Endothelial cell of umbilical vein (primary cell): ENCODE measurements around the gene GBX2. TPM values are rescaled to one million over a fixed set of nuclear protein-coding genes. Genes with fewer than 3 reads are reported as not detected.

ENCODE experiments used
- BruUV-seq: library from RNA; stranded (reverse); fragments of 400-500 nt; replicated peaks from 2 replicates; lab custom pipeline; 2021; lab: Mats Ljungman, UMichigan
- CTCF ChIA-PET: fragments of 300-600, 350-600 bp; sonication (Branson Sonifier 250); formaldehyde crosslinking; loops from one replicate; lab custom pipeline; 2021; ENCODE audit warnings: antibody characterized with exemption, inconsistent platforms; lab: Charles Lee
- POLR2A ChIA-PET: fragments of 300-600, 350-600 bp; sonication (Branson Sonifier 250); formaldehyde crosslinking; loops from one replicate; lab custom pipeline; 2021; ENCODE audit warnings: antibody characterized with exemption, inconsistent platforms; lab: Charles Lee
- DNase-seq: peaks from one replicate; pipeline ENCODE4 v3.0.0-alpha.2; 2011; ENCODE audit warnings: low read depth, low spot score
- FAIRE-seq: peaks from 2 replicates; lab custom pipeline; 2011; peaks lifted over from hg19 to GRCh38; lab: Jason Lieb, UNC
- H2AFZ ChIP-seq: 2 replicates; pipeline ENCODE4 v1.6.0; 2012; ENCODE audit warnings: low read depth, low read length, control low read depth, inconsistent platforms
- H3K27ac ChIP-seq: 2 replicates; pipeline ENCODE4 v1.5.1; 2011; ENCODE audit warnings: low read depth, mild to moderate bottlenecking, control low read depth, low read length, moderate library complexity; ENCODE audit not compliant: insufficient read depth
- H3K27me3 ChIP-seq, 2 experiments: 2 replicates each; pipeline versions ENCODE4 v1.6.0 to v1.6.1; 2011; ENCODE audit warnings: low read length in 2 of 2, mixed read lengths in 1 of 2; ENCODE audit not compliant: control insufficient read depth in 2 of 2, insufficient read depth in 2 of 2
- H3K36me3 ChIP-seq, 2 experiments: 2 replicates in 1 of 2; 3 replicates in 1 of 2; pipeline ENCODE4 v1.5.1; 2011; ENCODE audit warnings: low read length in 2 of 2, mild to moderate bottlenecking in 1 of 2, moderate library complexity in 1 of 2; ENCODE audit not compliant: control insufficient read depth in 2 of 2, insufficient read depth in 2 of 2; ENCODE audit errors: extremely low read depth in 1 of 2
- H3K4me1 ChIP-seq: 3 replicates; pipeline ENCODE4 v1.5.1; 2011; ENCODE audit warnings: mild to moderate bottlenecking, low read length; ENCODE audit not compliant: control insufficient read depth, insufficient read depth; ENCODE audit errors: extremely low read depth
- H3K4me2 ChIP-seq: 2 replicates; pipeline ENCODE4 v1.6.1; 2011; ENCODE audit warnings: low read length, control low read depth, mixed read lengths; ENCODE audit not compliant: insufficient read depth
- H3K4me3 ChIP-seq, 3 experiments: fragments of 200-600 bp in 1 of 3; sonication (generic), shearing (Covaris generic) in 1 of 3; replicated peaks in 1 of 3; 2 replicates each; pipeline ENCODE4 v1.5.1; 2011 to 2016; ENCODE audit warnings: control low read depth in 3 of 3, low read length in 3 of 3, mild to moderate bottlenecking in 2 of 3, inconsistent platforms in 1 of 3, low read depth in 1 of 3, moderate library complexity in 1 of 3; ENCODE audit not compliant: insufficient read depth in 1 of 3
- H3K79me2 ChIP-seq: 2 replicates; pipeline ENCODE4 v1.6.0; 2012; ENCODE audit warnings: low read length, inconsistent platforms; ENCODE audit not compliant: control insufficient read depth, insufficient read depth
- H3K9ac ChIP-seq: replicated peaks from 2 replicates; pipeline ENCODE3; 2011; ENCODE audit warnings: low read length, control low read depth; ENCODE audit not compliant: insufficient read depth; ENCODE audit errors: extremely low read depth
- H3K9me1 ChIP-seq: replicated peaks from 3 replicates; pipeline ENCODE4 v1.6.0; 2011; ENCODE audit warnings: mild to moderate bottlenecking, low read length; ENCODE audit not compliant: control insufficient read depth, insufficient read depth; ENCODE audit errors: extremely low read depth
- H3K9me3 ChIP-seq: replicated peaks from 2 replicates; pipeline ENCODE4 v1.5.1; 2012; ENCODE audit warnings: low read length, inconsistent platforms; ENCODE audit not compliant: control insufficient read depth, insufficient read depth
- H4K20me1 ChIP-seq: replicated peaks from 2 replicates; pipeline ENCODE3; 2011; ENCODE audit warnings: mild to moderate bottlenecking, low read length; ENCODE audit not compliant: control insufficient read depth, insufficient read depth; ENCODE audit errors: extremely low read depth
- CTCF ChIP-seq, 2 donors: IDR thresholded peaks; 1 replicate in 1 of 2; 2 replicates in 1 of 2; pipeline ENCODE4 v1.5.1; 2011; ENCODE audit warnings: low read length in 2 of 2, mild to moderate bottlenecking in 2 of 2, moderate library complexity in 2 of 2, control low read depth in 1 of 2, inconsistent platforms in 1 of 2, low read depth in 1 of 2; ENCODE audit not compliant: insufficient read depth in 1 of 2; ENCODE audit errors: extremely low read depth in 1 of 2
- EZH2 ChIP-seq: IDR thresholded peaks from 2 replicates; pipeline ENCODE4 v1.6.1; 2012; ENCODE audit warnings: borderline replicate concordance, low read depth, mild to moderate bottlenecking, moderate library complexity, low read length, inconsistent platforms; ENCODE audit not compliant: severe bottlenecking
- FOS ChIP-seq: IDR thresholded peaks from 2 replicates; pipeline ENCODE4 v1.6.1; 2011; ENCODE audit warnings: mild to moderate bottlenecking, low read length, moderate library complexity, borderline replicate concordance; ENCODE audit not compliant: insufficient read depth
- GATA2 ChIP-seq: IDR thresholded peaks from 2 replicates; pipeline ENCODE4 v1.7.0; 2011; ENCODE audit warnings: low read depth, mild to moderate bottlenecking, moderate library complexity, mixed read lengths, low read length; ENCODE audit not compliant: insufficient read length, insufficient read depth
- JUN ChIP-seq: IDR thresholded peaks from 2 replicates; pipeline ENCODE4 v1.6.1; 2011; ENCODE audit warnings: borderline replicate concordance, low read depth; ENCODE audit not compliant: insufficient read length, insufficient read depth
- MYC ChIP-seq: IDR thresholded peaks from one replicate; pipeline ENCODE4 v1.6.1; 2011; ENCODE audit warnings: mild to moderate bottlenecking, low read depth, low read length
- POLR2A ChIP-seq: IDR thresholded peaks from 2 replicates; pipeline ENCODE4 v1.6.1; 2012; ENCODE audit warnings: low read depth, mild to moderate bottlenecking, control low read depth, low read length
- POLR2AphosphoS5 ChIP-seq: IDR thresholded peaks from 2 replicates; pipeline ENCODE4 v1.6.1; 2012; ENCODE audit warnings: low read depth, mild to moderate bottlenecking, control low read depth, low read length, moderate library complexity; ENCODE audit not compliant: insufficient read depth
- dilution Hi-C: fragments of 300-500 bp; cut with MboI; formaldehyde crosslinking; loops from one replicate; pipeline ENCODE4 v1.15.0; 2019; ENCODE audit warnings: low sequenced_read_pairs; ENCODE audit not compliant: extremely low pct_ligation_motif_present
- intact Hi-C: fragments of 100-400 bp; cut with micrococcal nuclease; formaldehyde crosslinking; loops from one replicate; pipeline ENCODE4 v1.10.0; 2022
- polyA plus RNA-seq, 4 experiments: library from polyadenylated mRNA; depleted of rRNA in 3 of 4; stranded (reverse) in 3 of 4; unstranded in 1 of 4; fragments of >200 nt; gene quantifications; 2 replicates each; pipeline versions ENCODE4 v1.2.1 to v1.2.3, GENCODE V29; 2011 to 2012; ENCODE audit warnings: missing spikeins in 1 of 4
- total RNA-seq: library from RNA; stranded (reverse); gene quantifications from 2 replicates; pipeline ENCODE4 v1.2.3, GENCODE V29; 2021
- TF ChIP-seq, protein P1 (sequence below): IDR thresholded peaks from 2 replicates; pipeline ENCODE4 v1.6.1; 2011; ENCODE audit not compliant: insufficient read depth, insufficient read length

GBX2 gene
- total and polyA plus RNA-seq, 2 donors (not counting 3 experiments of a cell fraction or from before 2014, with no cell fraction given) = 3.0 to 3.6 TPM

GRCh38 chr2:236195726-236196125, 27.5 kb upstream of the GBX2 start:
- Histone ChIP-seq H3K9me3 (no peaks in the 10 kb centered on the region), H3K9ac (no peak overlapping the region), H3K4me3 (no peak overlapping the region), H3K4me1 (no peaks in the 10 kb centered on the region), H3K27ac (no peak overlapping the region), H3K36me3 (no peaks in the 10 kb centered on the region), H3K9me1 (no peaks in the 10 kb centered on the region), H4K20me1 (no peaks in the 10 kb centered on the region), H3K4me2 (no peak overlapping the region), H3K79me2 (no peaks in the 10 kb centered on the region), H3K27me3 (no peaks in the 10 kb centered on the region), H2AFZ (no peak overlapping the region)
- POLR2A ChIA-PET = interaction anchor here (0.6 kb wide), 1 partner anchor 430 kb away, joined by 3 read pairs; no protein-coding TSS in a partner anchor
- TF ChIP-seq POLR2AphosphoS5 (no peak), FOS (no peak), EZH2 (no peak), POLR2A (no peak), CTCF (IDR thresholded peaks at IDR 0.05; ENCODE audit: extremely low read depth in 1 of 2, insufficient read depth in 1 of 2, low read depth in 1 of 2, low read length in 2 of 2) (no peak), JUN (no peak), MYC (no peak), GATA2 (no peak)
- TF ChIP-seq, protein P1, sequence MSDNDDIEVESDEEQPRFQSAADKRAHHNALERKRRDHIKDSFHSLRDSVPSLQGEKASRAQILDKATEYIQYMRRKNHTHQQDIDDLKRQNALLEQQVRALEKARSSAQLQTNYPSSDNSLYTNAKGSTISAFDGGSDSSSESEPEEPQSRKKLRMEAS = no peak
- FAIRE-seq (no peak), DNase-seq (no peak)
- dilution Hi-C loops = no loop called here
- BruUV-seq = no TSS peak
- intact Hi-C loops = no loop called here
- CTCF ChIA-PET = interaction anchor here (0.7 to 2.1 kb wide), 4 partner anchors 14 to 416 kb away, joined by 3 to 9 read pairs (median 5); no protein-coding TSS in a partner anchor
